Ramos (cell line): ENCODE results near the gene AKAP6.

Experiments used
- in situ Hi-C: fragments of 300-500 bp; cut with MboI; formaldehyde crosslinking; loops from one replicate; pipeline ENCODE4 v1.14.3; 2022; ENCODE audit warnings: low sequenced_read_pairs; ENCODE audit not compliant: unreplicated experiment

The AKAP6 gene

DNA sequence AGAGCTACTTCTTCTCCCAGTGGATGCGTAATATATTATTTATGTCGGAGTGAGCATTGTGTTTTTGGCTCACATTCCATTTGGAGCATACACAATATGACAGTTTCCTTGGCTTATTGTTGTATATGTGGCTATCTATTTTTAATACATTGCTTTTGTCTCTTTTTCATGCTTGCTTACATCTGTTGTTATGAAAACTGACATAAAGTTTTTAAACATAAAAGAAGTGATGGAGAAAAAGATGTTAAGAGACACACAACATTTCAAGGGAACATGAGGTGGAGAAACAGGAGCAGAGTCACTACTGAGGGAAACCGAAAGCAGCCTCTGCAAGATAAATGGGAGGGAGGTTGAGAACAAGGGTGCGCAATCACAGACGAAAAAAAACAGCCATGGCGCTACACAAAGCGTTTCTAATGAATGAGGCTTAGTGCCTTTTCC is 381.2 kb downstream of the AKAP6 start:
- in situ Hi-C loops: loop anchor here (25.0 kb wide), 1 partner anchor 1077 kb away; no protein-coding TSS in a partner anchor

- in situ Hi-C loops: loop anchor here (25.0 kb wide), 1 partner anchor 1076 kb away; no protein-coding TSS in a partner anchor
Observed at GRCh38 chr14:32710731-32711680, 381.9 kb downstream of the AKAP6 start.

DNA sequence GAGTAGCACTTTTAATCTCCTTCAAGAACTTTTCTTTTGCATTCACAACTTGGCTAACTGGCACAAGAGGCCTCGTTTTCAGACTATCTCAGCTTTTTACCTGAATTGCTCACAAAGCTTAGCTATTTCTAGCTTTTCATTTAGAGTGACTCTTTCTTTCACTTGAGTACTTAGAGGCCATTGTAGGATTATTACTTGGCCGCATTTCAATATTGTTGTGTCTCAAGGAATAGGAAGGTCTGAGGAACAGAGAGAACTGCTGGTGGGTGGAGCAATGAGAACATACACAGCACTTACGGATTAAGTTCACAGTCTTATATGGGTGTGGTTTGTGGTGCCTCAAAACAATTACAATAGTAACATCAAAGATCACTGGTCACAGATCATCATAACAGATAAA is 384.8 kb downstream of the AKAP6 start:
- in situ Hi-C loops: loop anchor here (25.0 kb wide), 1 partner anchor 1073 kb away; no protein-coding TSS in a partner anchor

DNA sequence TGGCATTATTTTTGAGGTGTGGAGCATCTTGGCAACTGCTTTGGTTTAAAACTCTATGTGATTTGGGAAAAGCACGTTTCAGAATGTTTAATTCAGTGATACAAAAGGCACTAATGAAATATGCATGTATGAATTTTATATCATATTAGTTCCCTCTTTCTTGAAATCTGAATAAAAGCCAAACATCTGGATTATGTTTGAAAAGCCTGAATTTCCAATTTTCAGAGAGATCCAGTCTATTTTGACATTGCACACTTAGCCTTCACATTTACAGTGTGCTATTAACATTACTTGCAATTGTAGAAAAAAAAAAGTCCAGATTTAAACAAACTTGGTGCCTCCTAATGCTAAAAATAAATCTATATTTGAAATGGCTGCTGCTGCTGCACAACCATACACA is 390.5 kb downstream of the AKAP6 start:
- in situ Hi-C loops: loop anchor here (25.0 kb wide), 1 partner anchor 1068 kb away; no protein-coding TSS in a partner anchor

GRCh38 chr14:32720927-32721326 is 391.8 kb downstream of the AKAP6 start:
- in situ Hi-C loops: loop anchor here (25.0 kb wide), 1 partner anchor 1066 kb away; no protein-coding TSS in a partner anchor

DNA sequence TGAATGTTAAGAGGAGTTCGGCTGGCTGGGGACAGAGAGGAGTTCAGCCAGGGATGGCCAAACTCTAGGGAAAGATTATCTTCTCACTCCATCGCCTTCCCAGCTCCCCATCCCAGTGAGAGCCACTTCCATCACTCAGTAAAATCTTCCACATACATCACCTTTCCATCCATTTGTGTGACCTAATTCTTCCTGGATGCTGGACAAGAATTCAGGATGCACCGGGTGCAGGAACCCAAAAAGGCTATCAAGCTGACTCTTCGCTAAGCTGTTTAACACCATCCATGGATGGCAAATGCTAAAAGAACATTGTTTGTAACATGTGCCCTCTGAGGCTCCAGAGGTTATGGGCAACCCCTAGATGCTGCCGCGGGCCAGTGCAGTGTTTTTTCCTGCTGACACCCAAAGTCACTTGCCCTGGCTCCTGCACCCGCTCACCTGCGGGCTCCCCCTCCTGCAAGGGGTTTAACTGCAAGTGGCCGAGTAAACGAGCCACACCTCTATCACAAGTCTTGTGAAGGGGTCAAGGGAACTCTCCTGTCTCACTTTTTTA is 393.6 kb downstream of the AKAP6 start:
- in situ Hi-C loops: loop anchor here (25.0 kb wide), 1 partner anchor 1065 kb away; no protein-coding TSS in a partner anchor

DNA sequence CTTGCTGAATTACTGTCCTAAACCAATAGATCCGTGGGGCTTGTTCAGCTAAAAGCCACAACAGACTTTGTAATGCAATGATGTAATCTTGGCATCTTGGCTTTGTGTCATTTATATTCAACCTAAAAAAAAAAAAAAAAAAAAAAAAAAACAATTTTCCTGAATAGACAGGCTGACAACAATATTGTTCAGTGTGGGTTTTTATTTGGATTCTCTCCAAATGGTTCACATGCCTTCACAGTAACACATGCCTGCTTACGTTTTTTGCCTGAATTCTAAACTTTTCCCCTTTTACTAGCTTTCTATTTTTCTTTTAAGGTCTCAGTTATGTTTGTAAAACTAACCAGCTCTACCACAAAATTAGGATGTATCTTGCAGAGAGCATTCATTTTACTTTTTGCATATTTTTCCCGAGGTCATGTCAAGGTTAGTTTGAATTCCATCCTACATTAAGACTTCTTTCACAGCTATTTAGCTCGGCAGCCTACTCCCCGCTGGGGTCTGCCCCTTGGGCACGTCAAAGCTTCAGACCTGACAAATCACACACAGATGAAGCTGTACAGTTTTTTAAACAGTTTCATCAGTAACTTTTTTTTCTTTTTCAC is 395.9 kb downstream of the AKAP6 start:
- in situ Hi-C loops: loop anchor here (25.0 kb wide), 1 partner anchor 1062 kb away; no protein-coding TSS in a partner anchor

GRCh38 chr14:32726516-32726915 is 397.4 kb downstream of the AKAP6 start:
- in situ Hi-C loops: no loop called here

- in situ Hi-C loops: no loop called here
Observed at GRCh38 chr14:32727832-32728231, 398.7 kb downstream of the AKAP6 start.

GRCh38 chr14:32728526-32728925 is 399.4 kb downstream of the AKAP6 start:
- in situ Hi-C loops: no loop called here

DNA sequence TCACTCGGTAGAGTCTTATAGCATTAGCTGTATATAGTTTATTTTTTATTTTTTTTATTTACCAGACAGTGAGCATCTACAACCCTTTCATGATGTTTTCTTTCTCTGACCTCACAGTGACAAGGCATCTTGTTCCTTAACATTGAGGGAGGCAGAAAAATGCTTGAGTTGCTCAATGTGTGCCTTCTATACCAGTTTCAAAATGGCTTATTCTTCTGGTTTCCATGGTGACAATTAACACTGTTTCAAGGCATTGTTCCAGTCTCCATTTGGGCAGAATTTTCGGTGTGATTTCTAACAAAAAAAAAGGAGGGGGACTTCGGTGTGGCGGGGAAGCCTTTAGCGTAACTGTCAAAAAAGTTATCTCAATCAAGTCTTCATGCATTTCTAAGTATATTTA is 399.9 kb downstream of the AKAP6 start:
- in situ Hi-C loops: no loop called here

- in situ Hi-C loops: no loop called here
Observed at GRCh38 chr14:32731249-32731648, 402.2 kb downstream of the AKAP6 start.

DNA sequence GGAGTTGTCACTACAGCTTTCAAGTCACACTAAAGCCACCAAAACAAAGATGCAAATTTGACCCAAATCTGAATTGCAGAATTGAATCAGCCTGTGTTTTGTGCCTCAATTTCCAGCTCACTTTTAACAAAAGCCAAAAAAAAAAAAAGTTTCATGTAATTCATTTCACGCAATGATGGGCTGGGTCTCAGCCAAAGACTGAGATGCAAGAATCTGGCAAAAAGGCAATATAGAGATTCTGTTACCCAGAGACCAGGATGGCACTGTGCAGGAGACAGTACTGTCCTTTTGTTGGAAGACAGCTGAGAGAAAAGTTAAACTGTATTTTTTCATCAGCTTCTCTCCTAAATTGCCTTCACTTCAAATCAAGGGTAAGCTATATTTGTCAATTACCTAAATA is 403.9 kb downstream of the AKAP6 start:
- in situ Hi-C loops: no loop called here

DNA sequence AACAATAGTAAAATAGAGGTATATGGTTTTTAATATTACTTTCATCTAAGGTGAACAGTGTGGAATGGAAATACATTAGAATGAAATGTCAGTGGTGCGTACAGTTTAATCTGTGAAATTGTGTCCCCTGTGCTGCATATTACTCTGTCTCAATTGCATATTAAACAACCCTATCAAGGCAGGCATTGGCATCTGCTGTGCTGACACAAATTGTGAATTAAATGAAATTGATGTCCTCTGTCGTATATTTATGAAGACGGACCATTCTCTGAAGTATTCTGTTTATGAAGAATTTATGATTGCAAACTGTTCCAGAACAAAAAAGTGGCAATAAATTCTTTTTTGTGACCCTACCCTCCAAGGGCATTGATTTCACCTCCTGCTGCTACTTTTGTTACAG is 405.2 kb downstream of the AKAP6 start:
- in situ Hi-C loops: no loop called here

DNA sequence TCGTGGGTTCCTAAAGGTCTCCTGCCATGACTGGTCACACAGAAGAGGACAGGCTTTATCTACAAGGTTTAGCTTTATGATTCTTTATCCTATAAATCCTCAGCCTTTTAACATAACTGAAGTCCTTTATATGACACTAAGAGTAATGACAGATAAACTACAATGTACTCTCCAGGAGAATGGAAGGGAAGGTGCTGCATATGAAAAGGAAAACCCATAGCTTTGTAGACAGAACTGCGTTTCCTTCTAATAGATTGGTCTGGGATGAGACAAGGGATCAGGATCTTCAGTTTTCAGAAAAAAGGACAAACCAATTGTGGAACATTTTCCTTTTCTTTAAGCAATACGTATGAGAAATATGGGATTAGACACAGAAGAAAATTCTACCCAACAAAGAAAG is 408.5 kb downstream of the AKAP6 start:
- in situ Hi-C loops: no loop called here

- in situ Hi-C loops: no loop called here
Observed at GRCh38 chr14:32738206-32738871, 409.2 kb downstream of the AKAP6 start.

- in situ Hi-C loops: no loop called here
Observed at GRCh38 chr14:32744811-32745445, 415.8 kb downstream of the AKAP6 start.

GRCh38 chr14:32754209-32754608 is 425.1 kb downstream of the AKAP6 start:
- in situ Hi-C loops: no loop called here

DNA sequence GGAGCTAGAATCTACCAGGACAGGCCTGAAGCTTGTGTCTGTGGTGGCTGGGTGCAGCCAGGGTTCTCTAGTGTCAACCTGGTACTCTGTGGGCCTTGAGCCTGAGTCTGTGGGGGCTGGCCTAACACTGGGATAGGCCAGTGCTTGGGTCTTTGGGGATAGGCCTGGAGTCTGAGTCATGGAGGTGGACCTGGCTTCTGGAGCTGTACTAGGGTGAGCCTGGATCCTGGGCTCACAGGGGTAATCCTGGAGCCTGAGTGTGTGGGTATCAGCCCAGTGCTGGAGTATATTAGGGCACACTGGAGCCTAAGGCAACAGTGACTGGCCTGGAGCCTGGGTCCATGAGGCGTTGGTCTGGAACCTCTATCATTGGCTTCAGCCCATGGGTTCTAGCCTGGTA is 427.1 kb downstream of the AKAP6 start:
- in situ Hi-C loops: no loop called here

- in situ Hi-C loops: no loop called here
Observed at GRCh38 chr14:32756775-32757174, 427.7 kb downstream of the AKAP6 start.
